Stromal cell of bone marrow (primary cell): ENCODE measurements around the gene KCNJ16.

ENCODE experiments used
- DNase-seq: peaks from one replicate; pipeline ENCODE4 v3.0.0-alpha.2; 2012; ENCODE audit warnings: low read depth

Gene KCNJ16

DNA sequence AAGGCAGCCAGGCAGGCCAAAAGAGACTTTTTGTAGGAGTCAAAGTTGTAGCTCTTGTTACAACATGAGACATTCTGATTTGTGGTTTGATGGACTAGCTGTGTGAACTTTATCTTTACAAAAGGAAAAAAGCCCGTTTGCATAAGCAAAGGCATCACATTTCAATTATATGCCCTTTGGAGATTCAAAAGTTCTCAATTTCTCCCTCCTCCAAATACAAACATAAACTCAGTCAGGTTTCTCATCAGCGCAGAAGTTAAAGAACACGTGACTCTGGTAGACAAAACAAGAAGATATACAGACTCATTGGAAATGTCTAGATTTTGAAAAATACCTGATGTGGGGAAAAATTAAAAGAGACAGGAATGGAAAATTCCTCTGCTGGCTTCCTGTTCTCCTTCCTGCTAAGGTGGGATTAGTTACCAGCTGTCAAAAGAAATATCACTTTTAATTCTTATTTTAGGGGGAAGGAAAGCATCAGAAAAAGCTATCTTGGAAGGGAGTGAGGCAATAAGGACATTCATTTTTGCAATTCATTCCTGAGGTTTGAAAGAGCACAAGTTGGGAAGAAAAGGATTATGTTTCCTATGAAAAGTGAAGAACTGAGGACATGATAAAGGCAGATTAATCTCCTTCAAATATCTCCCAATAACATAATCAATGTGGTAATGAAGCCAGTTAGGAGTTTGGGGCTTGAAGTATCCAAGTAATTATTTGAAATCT is 4.6 kb upstream of the KCNJ16 start:
- DNase-seq = peak; percentile 16

DNA sequence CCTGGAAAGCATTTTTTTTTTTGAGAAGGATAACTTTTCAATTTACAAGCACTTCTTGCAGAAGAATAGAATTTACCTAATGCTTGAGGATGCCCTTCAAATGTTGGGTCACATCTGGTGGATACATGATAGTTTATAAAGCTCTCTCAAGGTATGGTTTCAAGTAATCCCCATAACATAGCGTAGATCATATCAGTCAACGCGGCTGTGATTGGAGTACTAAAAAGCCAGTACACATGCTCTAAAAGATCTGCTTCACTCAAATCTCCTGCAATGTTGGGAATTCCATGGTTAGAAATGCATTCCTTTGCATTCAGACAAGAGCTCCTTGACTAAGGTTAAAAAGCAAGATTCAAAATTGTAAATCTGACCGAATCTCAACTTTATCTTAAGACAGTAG is 3.9 kb upstream of the KCNJ16 start:
- no peak for DNase-seq

GRCh38 chr17:70071620-70072019 is 3.4 kb upstream of the KCNJ16 start:
- DNase-seq = no peak

DNA sequence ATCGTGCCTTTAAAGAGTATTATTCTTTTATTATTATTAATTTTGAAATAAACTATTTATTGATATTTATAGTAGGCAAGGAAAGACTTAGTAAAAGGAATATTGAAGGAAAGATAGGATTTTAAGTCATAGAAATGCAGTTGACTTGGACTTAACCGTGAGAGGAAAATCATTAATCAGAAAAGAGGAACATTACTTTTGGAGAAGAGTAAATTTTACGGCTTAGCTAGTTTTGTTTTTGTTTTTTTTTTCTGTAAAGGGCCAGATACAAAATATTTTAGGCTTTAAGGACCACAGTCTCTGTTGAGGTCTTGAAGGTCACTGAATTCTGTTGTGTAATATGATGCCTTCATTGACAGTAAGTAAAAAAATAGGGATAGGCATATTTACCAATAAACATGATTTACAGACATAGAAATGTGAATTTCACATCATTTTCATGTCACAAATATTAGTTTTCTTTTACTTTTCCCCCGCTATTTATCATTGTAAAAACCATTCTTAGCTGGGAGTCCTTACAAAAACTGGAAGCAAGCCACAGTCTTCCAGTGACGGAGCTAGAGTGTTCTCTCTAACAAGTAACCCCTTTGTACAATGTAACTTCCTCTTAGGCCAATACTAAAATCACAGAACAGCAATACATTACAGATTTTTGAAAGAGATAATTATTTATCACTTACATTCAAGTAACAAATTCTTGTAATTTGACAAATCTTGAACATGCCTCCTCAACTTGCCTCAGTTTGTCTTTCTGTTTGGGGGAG is 2.3 kb upstream of the KCNJ16 start:
- DNase-seq = no peak

DNA sequence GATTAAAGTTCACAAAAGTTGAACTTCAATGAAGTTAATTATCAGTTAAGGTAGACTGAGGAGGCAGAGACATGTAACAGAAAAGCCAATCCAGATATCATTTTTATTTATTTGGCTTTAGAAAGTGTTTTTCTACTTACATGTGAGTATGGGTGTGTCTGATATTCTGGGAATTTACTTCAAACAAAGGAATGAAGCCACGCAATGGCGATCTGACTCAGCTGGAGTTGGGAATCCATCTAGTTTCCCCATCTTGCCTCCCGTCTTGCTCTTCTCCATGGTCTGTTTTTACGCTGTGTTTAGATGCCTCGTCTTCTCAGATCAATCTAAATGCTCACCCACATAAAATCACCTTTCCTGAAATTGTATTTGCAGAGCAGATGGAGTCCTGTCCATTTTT is 1.7 kb upstream of the KCNJ16 start:
- DNase-seq = no peak

- no peak for DNase-seq
Measured at GRCh38 chr17:70073799-70074198, 1.2 kb upstream of the KCNJ16 start.

DNA sequence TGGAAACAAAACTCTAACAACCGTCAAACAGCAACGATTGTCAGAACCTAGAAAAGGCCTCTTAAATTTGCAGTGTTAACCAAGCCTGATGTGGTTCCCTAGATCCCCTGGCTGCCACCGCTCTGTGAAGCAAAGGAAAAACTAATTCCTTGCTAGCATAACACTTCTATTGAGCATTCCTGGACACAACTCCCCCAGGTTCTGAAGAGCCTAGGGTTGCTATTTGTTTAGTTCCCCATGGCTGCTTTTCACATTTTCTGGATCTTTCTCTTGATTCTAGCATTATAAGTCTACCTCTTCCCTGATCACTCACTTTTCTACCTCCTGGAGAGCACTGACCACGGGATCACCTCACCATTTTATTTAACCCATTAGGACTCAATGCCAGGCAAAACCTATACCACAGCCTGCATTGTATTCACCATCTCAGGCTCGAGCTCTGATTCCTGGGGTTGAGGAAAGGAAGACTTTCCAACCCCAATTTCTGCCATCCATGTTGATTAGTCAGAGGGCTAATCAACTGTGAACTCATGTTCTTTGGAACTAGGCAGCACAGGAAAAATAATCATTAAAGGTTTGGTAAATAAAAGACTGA is 692 bp upstream of the KCNJ16 start:
- DNase-seq = no peak

DNA sequence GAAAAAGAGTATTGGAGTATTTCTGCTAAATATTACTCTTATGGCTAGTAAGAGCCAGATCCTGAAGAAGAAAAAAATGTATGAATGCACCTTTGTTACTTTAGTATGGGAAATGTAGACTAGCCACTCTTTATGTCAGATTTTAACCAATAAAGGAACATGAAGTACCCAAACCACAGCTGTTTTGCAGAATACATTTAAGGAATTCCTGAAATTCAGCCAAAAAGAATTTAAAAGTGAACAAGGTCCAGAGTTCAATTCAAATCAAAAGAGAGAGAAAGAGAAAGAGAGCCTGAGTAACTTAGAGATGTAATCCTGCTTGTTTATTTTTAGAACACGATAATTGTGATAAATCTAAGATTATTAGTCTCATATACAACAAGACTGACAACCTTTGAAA is 1.2 kb downstream of the KCNJ16 start:
- DNase-seq = no peak

- no peak for DNase-seq
Measured at GRCh38 chr17:70076831-70077230, 1.8 kb downstream of the KCNJ16 start.

DNA sequence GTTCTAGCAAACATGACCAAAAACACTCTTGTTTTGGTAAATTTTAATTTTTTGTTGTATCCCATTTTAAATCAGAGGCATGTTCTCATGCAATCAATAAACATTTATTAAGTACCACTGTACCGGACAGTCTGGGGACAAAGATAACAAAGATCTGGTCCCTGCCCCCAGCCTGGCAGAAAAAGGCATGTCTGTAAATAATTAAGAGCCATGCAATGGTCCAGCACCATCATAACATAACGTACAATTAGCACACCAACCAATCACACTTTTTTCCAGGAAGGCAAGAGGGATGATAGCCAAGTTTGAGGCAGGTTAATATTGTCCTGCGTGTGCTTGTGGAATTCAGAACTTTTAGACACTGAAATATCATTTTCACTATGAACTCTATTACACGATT is 3.5 kb downstream of the KCNJ16 start:
- DNase-seq = no peak

DNA sequence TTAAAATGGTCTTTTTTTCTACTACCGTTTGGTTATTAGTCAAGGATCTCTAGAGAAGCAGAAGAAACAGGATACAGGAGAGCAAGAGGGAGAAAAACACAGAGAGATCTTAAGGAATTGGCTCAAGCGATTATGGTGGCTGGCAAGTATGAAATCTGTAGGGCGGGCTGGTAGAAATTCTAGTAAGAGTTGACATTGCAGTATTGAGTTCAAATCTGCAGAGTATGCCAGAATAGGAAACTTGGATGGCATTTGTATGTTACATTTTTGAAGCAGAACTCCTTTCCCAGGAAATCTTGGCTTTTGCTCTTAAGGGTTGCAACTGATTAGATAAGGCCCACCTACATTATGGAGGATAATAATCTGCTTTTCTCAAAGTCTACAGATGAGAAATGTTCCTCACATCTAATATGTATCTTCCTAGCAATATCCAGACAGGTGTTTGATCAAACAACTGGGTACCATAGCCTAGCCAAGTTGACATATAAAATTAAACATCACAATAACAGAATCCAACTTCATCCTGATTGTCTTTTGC is 4.0 kb downstream of the KCNJ16 start:
- DNase-seq = no peak

GRCh38 chr17:70080541-70081347 is 5.7 kb downstream of the KCNJ16 start:
- peak; percentile 62 for DNase-seq

- DNase-seq = no peak
Measured at GRCh38 chr17:70081885-70082284, 6.9 kb downstream of the KCNJ16 start.

GRCh38 chr17:70084476-70084875 is 9.5 kb downstream of the KCNJ16 start:
- DNase-seq = no peak

- no peak for DNase-seq
Measured at GRCh38 chr17:70086516-70086915, 11.5 kb downstream of the KCNJ16 start.

DNA sequence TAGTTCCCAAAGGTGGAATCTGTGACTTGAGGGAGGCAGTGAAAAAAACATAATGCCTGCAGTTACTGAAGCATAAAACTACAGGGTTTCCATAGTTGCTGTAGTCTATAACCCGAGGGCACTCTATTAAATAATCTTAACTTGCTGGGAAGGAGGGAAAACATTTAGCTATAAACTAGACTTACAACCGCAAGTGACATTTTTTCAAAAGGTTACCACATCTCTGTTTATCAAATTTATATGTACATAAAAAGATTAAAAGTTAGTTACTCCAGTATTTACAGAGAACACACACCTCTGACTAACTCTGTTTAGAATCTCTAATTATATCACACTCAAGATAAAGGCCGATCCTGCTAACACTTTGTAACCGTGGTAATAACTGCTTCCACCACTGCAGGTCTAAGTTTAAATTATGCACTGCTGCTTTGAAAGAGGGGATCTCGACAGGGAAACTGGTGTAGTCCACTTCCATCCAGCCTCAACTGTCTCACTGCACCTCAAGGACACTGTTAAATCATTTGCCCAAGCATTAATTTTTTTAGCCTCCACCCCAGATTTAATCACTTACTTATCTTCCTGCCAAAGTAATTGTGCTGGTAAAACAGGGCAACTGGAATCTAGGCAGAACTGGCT is 14.6 kb downstream of the KCNJ16 start:
- no peak for DNase-seq

DNA sequence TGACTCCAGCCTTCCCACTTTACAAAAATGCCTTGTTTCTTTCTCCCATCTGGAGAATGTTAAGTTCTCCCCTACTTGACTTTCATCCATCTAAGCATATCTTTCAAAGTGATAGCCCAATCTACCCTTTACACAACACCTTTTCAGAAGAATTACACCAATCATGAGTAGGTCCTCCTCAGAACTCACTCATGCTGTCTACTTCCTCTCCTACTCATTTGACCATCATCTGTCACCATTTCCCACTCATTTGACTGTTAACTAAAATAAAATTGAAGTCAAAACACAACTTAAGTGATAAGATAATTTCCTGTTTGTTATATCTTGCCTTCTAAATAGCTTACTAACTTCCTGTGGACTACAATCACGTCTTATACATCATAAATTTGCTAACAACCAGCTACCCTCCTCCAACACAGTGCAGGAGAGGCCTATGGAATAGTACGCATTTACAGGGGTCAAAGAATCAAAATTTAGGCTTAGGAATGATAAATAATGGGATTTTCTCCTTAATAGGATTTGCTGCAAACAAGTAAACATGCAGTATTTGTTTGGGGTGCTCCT is 16.1 kb downstream of the KCNJ16 start:
- DNase-seq = no peak

GRCh38 chr17:70091696-70092095 is 16.7 kb downstream of the KCNJ16 start:
- DNase-seq = no peak

GRCh38 chr17:70093163-70093562 is 18.1 kb downstream of the KCNJ16 start:
- DNase-seq = no peak

- no peak for DNase-seq
Measured at GRCh38 chr17:70095455-70095854, 20.4 kb downstream of the KCNJ16 start.

GRCh38 chr17:70096861-70097260 is 21.8 kb downstream of the KCNJ16 start:
- no peak for DNase-seq
